HG03045 (cell line): ENCODE measurements around the gene GALNT10.
A peak's percentile ranks its signal among the peaks of the same experiment; 100 is the strongest.

Experiments
- ATAC-seq: cut with Tn5 transposase; IDR thresholded peaks from one replicate; pipeline ENCODE4 v1.9.1; 2021; ENCODE audit warnings: mild to moderate bottlenecking, moderate library complexity; ENCODE audit not compliant: unreplicated experiment

The GALNT10 gene

DNA sequence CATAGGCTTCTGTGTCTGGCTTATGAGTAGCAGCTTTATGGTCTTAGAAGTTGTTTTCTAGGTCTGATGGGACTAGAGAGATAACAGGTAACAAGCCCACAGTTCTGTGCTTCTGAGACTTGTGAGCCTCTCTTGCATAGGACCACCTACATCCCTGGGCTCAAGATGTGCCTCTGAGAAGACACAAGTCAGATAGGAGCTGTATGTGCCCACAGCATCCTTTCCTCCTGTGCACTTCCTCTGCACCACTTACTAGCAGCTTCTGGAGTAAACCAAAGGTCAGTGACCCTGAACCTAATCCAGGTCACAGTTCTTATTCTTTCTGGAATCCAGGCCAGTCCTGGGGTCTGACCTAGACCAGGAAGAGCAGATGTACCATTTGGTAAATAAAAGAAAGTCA is 40.0 kb downstream of the GALNT10 start:
- no peak for ATAC-seq

DNA sequence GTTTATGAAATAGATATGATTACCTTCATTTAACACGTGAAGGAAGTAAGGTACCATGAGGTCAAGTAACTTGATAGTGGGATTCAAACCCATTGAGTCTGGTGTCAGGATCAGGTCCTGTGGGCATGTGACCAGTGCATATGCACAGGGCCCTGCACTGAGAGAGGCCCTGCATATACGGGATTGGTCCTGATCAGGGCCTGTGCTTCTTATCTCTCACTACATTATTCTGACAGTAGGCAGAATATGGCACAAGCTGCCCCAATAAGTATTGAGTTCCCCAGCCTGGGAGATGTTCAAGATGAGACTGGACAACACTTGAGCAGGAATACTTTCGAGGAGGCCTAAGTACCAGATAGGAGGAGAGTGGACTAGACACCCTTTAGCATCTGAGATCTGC is 44.0 kb downstream of the GALNT10 start:
- no peak for ATAC-seq

DNA sequence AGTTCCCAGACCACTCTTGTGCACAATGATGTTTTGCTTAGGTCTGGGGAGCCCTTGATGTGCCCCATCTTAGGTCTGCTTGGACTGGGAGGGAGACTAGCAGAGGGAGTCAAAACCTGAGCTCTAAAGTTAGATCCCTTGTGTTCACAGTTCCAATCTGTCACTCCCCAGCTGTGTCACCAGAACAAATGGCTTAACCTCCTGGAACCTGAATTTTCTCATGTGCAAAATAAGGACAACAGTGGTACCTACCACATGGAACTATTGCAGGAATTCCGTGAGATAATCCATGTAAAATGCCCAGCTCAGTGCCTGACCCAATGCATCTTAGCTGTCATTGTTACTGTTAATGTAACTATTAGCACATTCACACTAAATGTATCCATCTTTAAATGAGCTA is 45.5 kb downstream of the GALNT10 start:
- no peak for ATAC-seq

DNA sequence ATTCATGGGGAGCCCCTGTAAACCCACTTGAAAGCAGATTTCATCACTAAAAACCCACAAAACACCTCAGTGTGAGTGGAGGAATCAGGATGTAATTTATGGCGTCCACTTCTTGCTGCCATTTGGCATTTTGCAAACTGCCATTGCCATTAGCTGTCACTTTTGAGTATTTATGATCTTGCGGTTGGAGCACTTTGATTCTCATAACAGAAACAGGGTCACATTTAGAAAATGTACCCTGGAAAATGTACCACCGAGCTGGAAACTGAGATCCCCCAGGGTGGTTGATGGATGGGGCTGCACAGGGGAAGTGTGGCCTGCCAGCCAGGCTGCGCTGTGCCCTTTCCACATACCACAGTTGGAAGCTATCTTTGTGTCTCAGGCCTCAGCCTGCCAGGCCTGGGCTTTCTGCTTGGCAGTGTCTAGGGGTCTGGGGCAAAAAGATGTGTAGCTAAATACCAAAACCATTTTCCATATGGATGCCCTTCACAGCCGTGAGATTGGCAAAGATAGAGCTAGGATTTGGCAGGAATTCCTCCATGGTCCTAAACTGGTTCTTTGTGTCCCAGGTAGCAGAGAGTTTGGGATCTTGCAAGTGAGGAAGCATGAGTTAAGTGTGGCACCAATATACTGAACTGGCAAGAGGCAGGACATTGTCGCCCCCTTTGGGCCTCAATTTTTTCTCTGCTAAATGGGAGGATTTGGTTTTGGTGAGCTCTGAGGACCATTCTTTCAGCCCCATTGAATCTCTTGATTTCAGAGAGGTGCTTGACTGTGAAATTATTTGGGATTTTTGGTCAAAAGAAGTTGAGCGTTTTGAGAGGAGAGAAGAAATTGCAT is 46.2 kb downstream of the GALNT10 start:
- ATAC-seq = no peak

DNA sequence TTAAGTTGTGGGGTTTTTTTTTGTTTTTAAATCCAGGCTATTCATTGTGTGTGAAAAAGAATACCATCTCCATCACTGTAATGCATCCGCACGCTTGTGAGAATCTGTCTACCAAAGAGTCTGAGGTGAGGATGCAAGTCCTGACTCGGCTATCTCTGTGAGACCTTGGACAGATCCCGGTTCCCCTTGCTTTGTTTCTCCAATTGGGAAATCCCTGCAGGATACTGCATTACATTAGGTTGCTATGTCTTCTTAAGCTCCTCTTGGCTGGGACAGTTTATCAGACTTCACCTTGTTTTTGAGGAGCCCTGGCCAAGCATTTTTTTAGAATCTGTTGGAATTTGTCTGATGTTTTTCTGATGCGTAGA is 46.8 kb downstream of the GALNT10 start:
- ATAC-seq = no peak

DNA sequence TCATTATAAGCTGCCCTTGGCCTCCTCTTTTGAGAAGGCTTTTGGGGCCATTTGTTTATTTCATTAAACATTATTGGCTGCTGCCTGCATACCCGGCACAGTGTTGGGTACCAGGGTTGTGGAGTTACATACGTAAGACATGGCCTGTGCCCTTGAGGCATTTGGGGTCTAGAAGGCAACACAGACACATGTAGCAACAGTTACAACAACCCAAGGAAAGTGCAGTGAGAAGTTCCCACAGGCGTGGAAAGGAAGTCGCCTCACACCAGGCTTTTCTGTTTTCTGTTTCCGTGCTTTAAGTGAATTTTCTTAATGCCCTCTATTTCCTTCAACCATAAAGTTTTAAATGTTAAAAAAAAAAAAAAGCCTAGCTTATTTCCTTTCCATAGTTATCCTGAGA is 47.4 kb downstream of the GALNT10 start:
- ATAC-seq = no peak

DNA sequence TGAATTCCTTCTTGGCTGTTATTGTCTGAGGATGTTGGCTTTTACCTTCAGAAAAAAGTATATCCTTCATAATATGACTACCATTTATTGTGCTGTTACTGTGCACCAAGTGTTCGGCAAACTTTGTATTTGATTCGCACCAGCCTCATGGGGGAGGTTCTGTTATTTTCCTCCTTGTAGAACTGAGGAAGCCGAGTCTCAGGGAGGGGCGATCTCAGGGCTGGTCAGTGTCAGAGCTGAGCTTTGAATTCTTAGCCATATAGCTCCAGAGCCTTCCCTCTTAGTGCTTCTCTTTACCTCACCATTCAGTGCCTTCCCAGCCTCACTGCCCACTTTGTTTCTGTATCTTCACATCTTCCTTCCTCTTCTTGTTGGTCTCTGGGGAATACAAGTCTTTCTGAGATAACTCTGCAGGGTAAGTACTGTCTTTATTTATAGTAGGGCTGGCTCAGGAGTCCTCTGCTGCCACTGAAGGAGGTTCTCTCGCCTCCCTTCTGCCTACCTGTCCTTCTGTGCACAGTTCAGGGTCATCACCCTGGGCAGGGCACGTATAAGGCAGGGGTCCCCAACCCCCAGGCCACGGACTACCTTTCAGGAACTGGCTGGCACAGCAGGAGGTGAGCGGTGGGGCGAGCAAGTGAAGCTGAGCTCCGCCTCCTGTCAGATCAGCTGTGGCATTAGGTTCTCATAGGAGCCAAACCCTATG is 48.4 kb downstream of the GALNT10 start:
- ATAC-seq = no peak

DNA sequence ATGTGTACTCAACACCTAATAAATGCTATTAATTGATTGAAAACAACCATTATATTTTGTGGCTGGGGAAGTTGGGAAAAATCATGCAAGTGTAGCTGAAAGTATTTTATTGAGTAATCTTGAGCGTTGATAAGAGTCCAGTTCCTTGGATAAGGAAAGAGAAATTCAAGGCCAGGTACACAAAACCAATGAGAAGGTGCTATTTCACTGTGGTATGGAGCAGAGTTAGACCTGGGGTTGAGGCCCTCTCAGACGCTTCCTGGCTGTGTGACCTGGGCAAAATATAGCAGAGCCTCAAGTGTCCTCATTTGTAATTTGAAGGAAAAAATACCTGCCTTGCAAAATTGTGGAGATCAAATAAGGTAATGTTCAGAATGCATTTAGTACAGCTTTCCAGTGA is 50.1 kb downstream of the GALNT10 start:
- no peak for ATAC-seq

DNA sequence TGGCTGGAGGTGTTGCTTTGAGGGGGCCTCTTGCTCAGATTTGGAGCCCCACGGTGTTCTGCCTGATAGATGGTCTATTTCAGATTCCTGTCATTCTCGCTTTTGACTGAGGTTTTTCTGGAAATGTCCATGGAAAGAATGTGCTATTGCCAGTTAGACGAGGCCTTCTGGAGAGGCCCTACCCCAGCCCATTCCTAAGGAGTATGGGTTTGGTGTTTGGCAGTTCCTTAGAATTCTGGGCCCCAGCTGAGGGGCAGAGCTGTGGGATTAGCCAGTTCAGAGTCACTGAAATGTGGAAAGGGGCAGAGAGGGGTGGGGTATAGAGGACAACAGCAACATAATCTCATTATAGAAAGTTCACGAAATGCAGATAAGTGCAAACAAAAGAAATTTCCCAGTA is 50.5 kb downstream of the GALNT10 start:
- ATAC-seq = no peak

DNA sequence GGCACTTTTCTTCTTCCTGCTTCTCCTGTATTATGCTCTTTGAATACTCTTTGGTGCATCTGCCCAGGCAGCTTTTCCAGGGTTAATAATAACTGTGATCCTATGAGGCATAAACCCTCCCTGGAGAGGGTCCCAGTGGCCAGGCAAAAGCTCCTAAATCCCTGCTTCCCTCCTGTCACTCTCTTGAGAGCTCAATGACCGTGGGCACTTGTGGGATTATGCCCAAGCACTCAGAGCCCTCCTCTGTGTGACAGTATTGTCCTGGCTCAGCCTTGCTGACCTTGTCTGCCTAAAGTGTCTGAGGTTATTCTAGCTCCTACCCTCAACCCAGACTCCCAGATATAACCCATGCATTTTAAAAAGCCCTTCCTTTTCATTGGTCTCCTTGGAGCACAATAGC is 51.9 kb downstream of the GALNT10 start:
- ATAC-seq = no peak

DNA sequence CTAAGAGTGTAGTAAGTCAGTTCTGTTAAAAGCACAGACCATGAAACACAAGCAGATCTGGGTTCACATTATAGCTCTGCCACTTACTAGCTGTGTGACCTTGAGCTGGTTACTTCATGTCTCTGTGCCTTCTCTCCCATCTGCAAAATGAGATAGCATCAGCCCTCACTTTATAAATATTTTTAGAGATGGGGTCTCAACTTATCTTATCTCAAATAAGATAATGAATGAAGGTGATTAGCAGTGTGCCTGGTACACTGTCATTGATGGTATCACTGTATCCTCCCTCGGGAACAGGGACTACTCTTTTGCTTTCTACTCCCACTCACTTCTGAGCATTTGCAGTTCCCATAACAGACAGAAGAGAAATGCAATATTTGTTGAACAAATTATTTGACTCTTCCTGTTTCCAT is 52.4 kb downstream of the GALNT10 start:
- ATAC-seq = peak; percentile 75

DNA sequence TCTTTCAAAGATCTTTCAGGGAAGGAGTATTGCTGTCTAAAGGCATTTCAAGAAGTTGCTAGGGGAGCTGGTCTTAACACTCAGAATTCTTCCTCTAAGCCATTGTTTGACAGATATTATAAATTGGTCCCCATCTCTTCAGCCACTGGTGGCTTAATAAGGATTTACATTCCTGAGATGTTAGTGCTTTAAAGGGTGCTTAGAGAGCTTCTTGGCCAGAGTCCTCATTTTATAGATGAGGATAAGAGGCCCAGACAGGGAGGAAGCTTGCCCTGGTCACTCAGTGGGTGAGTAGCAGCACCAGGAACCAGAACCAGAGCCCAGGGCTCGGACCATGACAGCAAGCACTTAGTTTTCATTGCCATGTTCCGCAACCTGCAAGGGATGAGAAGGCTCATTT is 53.2 kb downstream of the GALNT10 start:
- no peak for ATAC-seq

DNA sequence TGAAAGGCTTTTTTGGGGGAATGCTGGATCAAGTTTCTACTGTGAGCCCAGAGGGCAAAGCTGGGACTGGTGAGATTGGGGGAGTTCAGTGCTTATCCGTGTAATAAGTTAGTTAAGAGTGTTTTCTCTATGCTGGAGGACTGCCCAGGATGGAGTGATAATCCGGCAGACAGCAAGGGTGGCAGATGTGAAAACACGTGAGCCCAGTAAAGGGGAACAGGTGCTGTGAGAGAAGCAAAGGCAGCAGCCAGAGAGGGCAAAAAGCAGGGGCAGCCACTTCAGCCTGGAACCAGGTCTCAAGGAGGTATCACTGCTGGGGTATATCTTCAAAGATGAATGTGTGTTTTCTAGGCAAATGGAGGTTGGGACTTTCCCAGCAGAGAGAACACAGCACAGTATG is 53.9 kb downstream of the GALNT10 start:
- no peak for ATAC-seq

DNA sequence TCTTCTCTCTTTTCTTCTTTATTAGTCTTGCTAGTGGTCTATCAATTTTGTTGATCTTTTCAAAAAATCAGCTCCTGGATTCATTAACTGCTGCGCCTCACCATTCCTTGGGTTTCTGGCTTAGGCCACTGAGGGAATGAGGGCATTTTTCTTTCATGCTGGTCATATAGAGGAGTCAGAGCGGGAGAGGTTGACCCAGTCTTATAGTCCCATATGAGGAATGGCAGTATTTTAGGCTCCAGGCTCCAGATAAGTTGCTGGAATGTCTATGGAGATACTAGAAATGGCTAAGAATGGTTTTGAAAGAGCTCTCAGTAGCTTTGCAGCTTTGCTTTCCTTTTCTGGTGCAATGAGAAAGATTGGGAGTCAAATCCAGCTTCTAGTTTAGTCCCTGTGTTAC is 58.2 kb downstream of the GALNT10 start:
- no peak for ATAC-seq

DNA sequence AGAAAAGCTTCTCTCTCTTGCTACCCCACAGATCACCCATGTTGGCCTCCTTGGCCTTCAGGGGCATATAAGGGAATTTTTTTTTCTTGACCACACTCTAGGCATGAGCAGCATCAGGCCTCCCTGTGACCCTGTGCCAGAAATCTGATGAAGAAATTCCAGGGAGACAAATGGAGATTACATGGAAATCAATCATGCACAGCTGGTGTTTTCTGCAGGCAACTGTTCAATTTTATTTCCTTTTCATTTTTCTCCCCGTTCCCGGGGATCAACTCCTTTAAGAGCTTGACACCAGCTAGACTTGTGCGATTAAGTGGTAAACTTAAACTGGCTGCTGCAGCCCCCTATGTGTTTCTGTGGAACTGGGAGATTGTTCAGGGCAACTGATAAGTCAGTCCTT is 59.3 kb downstream of the GALNT10 start:
- ATAC-seq = no peak

DNA sequence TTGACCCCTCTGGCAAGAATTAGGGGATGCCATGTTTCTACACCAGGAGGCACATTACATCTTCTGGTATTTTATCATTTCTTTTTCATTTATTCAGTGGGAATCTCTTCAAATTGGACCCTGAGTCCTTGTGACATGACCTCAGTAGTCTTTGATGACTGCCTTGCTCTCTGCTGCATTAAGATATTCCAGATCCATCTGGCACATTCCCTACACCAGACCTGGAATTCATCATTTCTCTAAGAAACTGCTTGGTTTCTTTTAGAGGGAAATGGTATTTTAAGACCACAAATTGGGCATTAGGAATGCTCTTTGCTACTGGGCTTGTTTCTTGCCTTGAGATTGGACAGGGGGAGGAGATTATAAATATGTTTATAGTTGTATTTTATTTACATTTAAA is 61.0 kb downstream of the GALNT10 start:
- ATAC-seq = no peak

DNA sequence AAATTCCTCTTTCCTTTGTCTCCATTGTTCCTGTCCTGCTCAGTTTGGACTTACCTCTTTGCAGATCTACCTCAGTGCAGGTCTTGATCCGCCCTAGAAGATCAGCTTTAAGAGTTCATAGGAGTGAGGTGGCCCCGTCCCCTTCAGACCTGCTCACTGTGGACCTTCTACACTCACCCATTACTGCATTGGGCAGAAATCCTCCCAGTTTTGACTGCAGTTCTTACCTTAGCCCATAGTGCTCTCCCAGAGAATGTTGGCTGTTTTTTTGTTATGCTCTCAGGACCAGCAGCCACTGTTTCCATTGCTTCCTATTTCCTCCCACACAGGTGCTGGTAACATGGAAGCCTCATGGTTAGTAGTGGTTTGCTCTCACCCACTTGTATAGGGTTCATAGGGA is 63.3 kb downstream of the GALNT10 start:
- no peak for ATAC-seq

DNA sequence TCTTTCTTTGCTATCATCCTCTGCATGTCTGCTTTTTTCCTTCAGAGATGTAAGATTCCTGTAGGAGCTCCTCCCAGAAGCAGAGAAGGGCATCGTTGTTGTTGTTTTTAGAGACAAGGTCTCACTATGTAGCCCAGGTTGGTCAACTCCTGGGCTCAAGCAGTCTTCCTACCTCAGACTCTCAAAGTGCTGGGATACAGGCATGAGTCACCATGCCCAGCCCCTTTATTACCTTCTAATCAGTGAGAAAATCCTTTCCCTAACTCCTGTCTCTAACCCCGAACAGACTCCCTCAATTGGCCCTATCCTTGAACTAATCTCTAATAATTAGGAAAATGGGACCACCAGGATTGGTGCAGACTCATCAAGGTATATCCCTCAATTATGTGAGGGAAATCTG is 64.4 kb downstream of the GALNT10 start:
- no peak for ATAC-seq

DNA sequence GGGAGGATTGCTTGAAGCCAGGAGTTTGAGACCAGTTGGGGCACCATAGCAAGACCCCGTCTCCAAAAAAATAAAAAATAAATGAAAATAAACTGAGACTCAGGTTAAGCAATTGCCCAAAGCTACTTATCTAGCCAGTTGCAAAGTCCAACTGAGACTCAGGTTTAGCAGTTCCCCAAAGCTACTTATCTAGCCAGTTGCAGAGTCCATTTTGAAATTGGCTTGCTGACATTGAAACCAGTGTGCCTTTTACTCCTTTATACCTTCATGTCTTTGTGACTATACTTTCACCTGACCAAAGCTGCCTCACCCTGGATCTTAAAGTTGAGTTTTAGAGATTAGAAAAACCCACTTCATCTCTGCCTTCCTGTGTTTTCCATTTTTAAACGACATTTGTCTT is 66.5 kb downstream of the GALNT10 start:
- no peak for ATAC-seq

DNA sequence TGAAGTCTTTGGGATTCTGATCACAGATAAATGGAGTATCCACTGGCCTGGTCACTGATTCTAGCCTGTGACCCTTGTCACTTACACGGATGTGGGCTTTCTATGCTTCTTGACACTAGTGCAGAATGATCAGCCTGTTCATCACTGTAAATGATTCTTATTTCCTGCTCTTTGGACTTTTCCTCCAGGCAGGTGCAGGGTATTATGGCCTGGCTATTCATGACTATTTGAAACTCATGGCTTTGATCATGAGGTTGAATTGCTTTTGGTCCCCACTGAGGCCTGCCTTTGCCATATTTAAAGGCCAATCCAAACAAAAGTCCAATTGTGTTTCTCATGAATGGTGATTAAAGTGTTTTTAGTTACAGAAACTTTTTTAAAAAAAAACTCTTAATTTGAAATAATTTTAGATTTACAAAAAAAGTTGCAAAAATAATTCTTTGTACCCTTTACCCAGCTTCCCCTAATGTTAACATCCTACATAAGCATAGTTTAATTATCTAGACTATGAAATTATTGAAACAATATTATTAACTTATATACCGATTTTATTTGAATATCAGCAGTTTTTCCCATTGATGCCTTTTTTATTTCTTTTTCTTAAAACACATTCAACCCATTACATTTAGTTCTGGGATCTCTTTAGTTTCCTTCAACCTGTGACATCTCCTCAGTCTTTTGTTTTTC is 68.1 kb downstream of the GALNT10 start:
- ATAC-seq = no peak

DNA sequence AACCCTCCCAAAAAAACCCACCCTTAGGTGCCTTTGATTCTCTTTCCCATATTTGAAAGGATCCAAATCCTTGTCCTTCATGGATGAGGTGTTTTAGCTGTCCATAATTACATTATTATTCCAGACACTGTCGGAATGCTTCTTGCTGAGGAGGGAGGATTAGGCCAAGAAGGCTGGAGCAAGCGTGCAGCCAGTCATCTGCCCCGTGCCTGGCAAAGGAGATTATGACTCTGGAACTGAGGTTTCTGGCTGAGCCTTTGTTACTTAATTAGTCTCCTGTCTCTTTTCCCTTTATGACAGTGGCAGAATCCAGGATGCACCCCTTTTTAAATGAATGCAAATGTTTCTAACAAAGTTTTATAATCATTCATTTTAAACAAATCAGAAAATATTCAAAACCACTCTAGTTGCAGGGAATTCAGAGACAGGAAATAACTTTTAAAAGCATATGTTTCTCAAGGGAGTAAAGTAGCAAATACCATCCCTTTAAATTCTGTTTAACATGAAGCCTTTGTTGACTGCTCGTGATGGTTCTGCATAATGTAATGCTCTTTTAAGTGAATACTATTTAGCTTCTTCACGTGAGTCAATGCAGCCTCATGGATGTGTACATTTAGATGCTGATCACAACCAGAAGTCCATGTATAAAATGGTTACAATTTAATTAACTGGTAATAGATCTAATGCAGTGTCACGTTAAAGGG is 69.8 kb downstream of the GALNT10 start:
- no peak for ATAC-seq
